Hepatocyte (in vitro differentiated cells): ENCODE measurements around the gene CDH15. TPM values are rescaled to one million over a fixed set of nuclear protein-coding genes. Genes with fewer than 3 reads are reported as not detected.

ENCODE experiments used
- DNase-seq: peaks from one replicate; pipeline ENCODE4 v3.0.0-alpha.2; 2016; ENCODE audit warnings: low spot score
- H2AFZ ChIP-seq: fragments of 200-600 bp; sonication (generic); 2 replicates; pipeline ENCODE4 v1.6.0; 2016; ENCODE audit warnings: antibody characterized with exemption, mild to moderate bottlenecking
- H3K27ac ChIP-seq: fragments of 200-600 bp; sonication (generic); 2 replicates; pipeline ENCODE4 v1.5.1; 2016; ENCODE audit warnings: mild to moderate bottlenecking
- H3K27me3 ChIP-seq: fragments of 200-600 bp; sonication (generic); 2 replicates; pipeline ENCODE4 v1.6.1; 2016
- H3K36me3 ChIP-seq: fragments of 200-600 bp; sonication (generic); replicated peaks from 2 replicates; pipeline ENCODE4 v1.5.1; 2016; ENCODE audit warnings: low read depth; ENCODE audit not compliant: insufficient read depth
- H3K4me1 ChIP-seq: fragments of 200-600 bp; sonication (generic); 2 replicates; pipeline ENCODE4 v1.5.1; 2016; ENCODE audit warnings: mild to moderate bottlenecking, moderate library complexity; ENCODE audit not compliant: insufficient read depth
- H3K4me2 ChIP-seq: fragments of 200-600 bp; sonication (generic); 2 replicates; pipeline ENCODE4 v1.6.0; 2016
- H3K4me3 ChIP-seq: fragments of 200-600 bp; sonication (generic); 2 replicates; pipeline ENCODE4 v1.5.1; 2016; ENCODE audit warnings: mild to moderate bottlenecking
- H3K79me2 ChIP-seq: fragments of 200-600 bp; sonication (generic); 2 replicates; pipeline ENCODE4 v1.6.0; 2017; ENCODE audit warnings: mild to moderate bottlenecking
- H3K9me2 ChIP-seq: fragments of 200-600 bp; sonication (generic); replicated peaks from 2 replicates; pipeline ENCODE4 v1.6.0; 2017; ENCODE audit warnings: mild to moderate bottlenecking; ENCODE audit not compliant: insufficient read depth
- H3K9me3 ChIP-seq: fragments of 200-600 bp; sonication (generic); 2 replicates; pipeline ENCODE4 v1.5.1; 2016; ENCODE audit warnings: low read depth, mild to moderate bottlenecking
- H4K20me1 ChIP-seq: fragments of 200-600 bp; sonication (generic); 2 replicates; pipeline ENCODE4 v1.6.0; 2016; ENCODE audit warnings: mild to moderate bottlenecking; ENCODE audit not compliant: insufficient read depth, poor library complexity, severe bottlenecking
- CTCF ChIP-seq: fragments of 200-600 bp; sonication (generic); IDR thresholded peaks from 2 replicates; pipeline ENCODE4 v1.5.1; 2016; ENCODE audit warnings: antibody characterized with exemption, mild to moderate bottlenecking; ENCODE audit not compliant: poor library complexity
- EZH2 ChIP-seq: fragments of 200-600 bp; sonication (generic); IDR thresholded peaks from 2 replicates; pipeline ENCODE4 v1.6.1; 2016; ENCODE audit warnings: antibody characterized with exemption, mild to moderate bottlenecking, borderline replicate concordance
- EZH2phosphoT487 ChIP-seq: fragments of 200-600 bp; sonication (generic); IDR thresholded peaks from one replicate; pipeline ENCODE4 v1.6.1; 2018; ENCODE audit warnings: antibody characterized with exemption, mild to moderate bottlenecking, low read depth, moderate library complexity; ENCODE audit not compliant: unreplicated experiment, severe bottlenecking
- WGBS: methylation state at CpG from one replicate; pipeline ENCODE4 v1.1.6; 2016; ENCODE audit warnings: low lambda C conversion rate; ENCODE audit errors: missing lambda C conversion rate; 5-methylcytosine and 5-hydroxymethylcytosine counted together
- polyA plus RNA-seq: library from polyadenylated mRNA; unstranded; fragments of >200 nt; fragmentation: Nextera tagmentation; extraction: Ambion mirVana; gene quantifications from 2 replicates; pipeline ENCODE4 v1.2.1, GENCODE V29; 2016
- total RNA-seq: library from RNA; depleted of rRNA; stranded (reverse); fragments of >200 nt; gene quantifications from 2 replicates; pipeline ENCODE4 v1.2.3, GENCODE V29; 2014

The CDH15 gene
- total and polyA plus RNA-seq, 2 experiments from 2014 or later: 0.13 to 0.47 TPM

DNA sequence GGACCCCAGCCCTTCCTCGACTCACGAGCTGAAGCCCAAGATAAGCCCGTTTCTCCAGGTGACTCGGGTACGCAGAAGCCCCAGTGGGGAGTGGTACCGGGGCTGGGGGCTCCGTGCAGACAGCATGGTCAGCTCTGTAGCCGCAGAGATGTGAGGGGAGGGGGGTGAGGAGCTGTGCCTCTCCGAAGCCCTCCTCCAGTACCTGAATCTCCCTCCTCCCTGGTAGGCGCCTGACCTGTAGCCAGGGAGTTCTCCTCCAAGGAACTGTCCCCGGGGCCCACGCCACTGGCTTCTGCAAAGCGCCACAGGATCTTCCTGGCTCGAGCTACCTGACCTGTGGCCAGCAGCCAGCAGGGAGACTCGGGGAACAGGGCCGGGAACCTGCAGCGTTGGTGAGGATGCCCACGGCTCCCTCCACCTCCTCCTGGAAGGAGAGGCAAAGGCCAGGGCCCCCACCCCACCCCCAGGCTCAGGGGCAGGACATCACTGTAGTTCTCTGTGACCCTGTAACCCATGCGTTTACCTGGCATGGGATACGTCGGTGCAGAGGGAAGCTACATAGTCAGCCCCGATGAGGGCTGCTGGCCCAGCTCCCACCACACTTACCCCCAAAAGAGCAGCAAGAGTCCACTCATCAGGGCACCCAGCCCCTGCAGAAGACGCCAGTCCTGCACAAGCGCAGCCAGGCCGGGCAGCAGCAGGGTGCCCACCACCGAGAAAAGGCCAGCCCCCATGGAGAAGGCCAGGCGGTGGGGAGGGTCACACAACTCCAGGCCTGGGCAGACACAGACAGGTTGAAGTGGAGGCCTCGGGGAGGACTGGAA lies 27.1 kb downstream of the CDH15 start:
- no peak overlapping the region for H3K4me3 ChIP-seq
- H4K20me1 ChIP-seq: no peaks in the 10 kb centered on the region
- no peaks in the 10 kb centered on the region for H3K79me2 ChIP-seq
- H2AFZ ChIP-seq: no peak overlapping the region
- no peak overlapping the region for H3K4me2 ChIP-seq
- WGBS: 89% methylated on average over 27 of the region's 28 CpGs
- TF ChIP-seq CTCF (no peak), EZH2 (no peak), EZH2phosphoT487 (no peak)
- H3K27me3 ChIP-seq: peaks cover 36% of the 10 kb centered on the region
- no peaks in the 10 kb centered on the region for H3K9me2 ChIP-seq
- no peak overlapping the region for H3K27ac ChIP-seq
- no peaks in the 10 kb centered on the region for H3K4me1 ChIP-seq
- no peaks in the 10 kb centered on the region for H3K36me3 ChIP-seq
- DNase-seq: peak; percentile 4
- no peaks in the 10 kb centered on the region for H3K9me3 ChIP-seq

- peak; percentile 5 for DNase-seq
These were observed 27.9 kb downstream of the CDH15 start for GRCh38 chr16:89199241-89200123.

DNA sequence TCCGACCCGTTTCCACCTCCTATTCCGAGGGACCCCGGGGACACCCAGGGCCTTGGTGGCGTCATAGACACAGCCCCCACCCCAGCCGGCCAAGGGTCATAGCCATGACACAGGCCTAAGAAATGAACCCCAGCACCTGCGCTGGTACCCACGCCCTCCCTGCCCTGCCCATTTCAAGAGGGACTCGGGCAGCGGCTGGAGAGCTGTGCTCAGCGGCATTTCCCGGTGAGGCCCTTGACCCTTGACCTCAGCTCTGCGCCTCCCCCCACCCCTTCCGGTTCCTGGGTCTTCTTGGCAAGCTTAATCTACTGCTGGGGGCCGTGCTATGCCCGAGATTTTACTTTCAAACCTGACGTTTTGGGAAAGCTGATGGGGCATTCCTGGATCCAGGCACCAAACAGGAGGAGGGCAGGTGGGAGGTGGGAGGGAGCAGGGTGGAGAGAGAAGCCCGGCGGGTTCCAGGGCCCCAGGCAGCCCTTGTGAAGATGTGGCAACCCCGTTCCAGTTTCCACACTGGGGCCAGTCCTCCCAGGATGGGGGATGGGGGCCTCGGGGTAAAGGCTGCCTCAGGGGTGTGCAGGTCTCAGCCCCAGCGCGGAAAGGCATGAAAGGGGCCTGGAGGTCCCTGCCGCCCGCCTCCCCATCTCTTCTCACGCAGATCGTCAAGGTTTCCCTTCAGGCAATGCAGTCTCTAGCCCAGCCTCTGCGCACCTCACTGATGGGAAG lies 28.7 kb downstream of the CDH15 start, which contains the start of gene SLC22A31:
TSS of gene SLC22A31 (minus strand) at position 414 of the 726 bp plus-strand sequence. CDS start at position 378, 36 bp downstream.
- 24% methylated on average over 25 of the region's 28 CpGs for WGBS
- Histone ChIP-seq H3K36me3 (no peaks in the 10 kb centered on the region), H4K20me1 (no peaks in the 10 kb centered on the region), H3K4me3 (no peak within 1 kb of the TSS), H3K9me3 (no peaks in the 10 kb centered on the region), H3K79me2 (no peaks in the 10 kb centered on the region), H3K27me3 (peaks cover 48% of the 10 kb centered on the region), H3K9me2 (no peaks in the 10 kb centered on the region), H3K4me1 (no peaks in the 10 kb centered on the region), H2AFZ (no peak within 1 kb of the TSS), H3K4me2 (peak within 1 kb of the TSS; percentile 85), H3K27ac (no peak within 1 kb of the TSS)
- DNase-seq: peak; percentile 25
- TF ChIP-seq EZH2: no peak
- TF ChIP-seq CTCF: no peak
- no peak for TF ChIP-seq EZH2phosphoT487

More at GRCh38 chr16:89199241-89200123, 27.9 kb downstream of the CDH15 start:
- no peaks in the 10 kb centered on the region for H3K9me2 ChIP-seq
- H3K79me2 ChIP-seq: no peaks in the 10 kb centered on the region
- H4K20me1 ChIP-seq: no peaks in the 10 kb centered on the region
- H3K36me3 ChIP-seq: no peaks in the 10 kb centered on the region
- peaks cover 44% of the 10 kb centered on the region for H3K27me3 ChIP-seq
- H3K4me3 ChIP-seq: no peak overlapping the region
- TF ChIP-seq EZH2phosphoT487 (no peak), EZH2 (no peak), CTCF (no peak)
- no peak overlapping the region for H3K4me2 ChIP-seq
- no peak overlapping the region for H3K27ac ChIP-seq
- no peaks in the 10 kb centered on the region for H3K4me1 ChIP-seq
- H2AFZ ChIP-seq: no peak overlapping the region
- 82% methylated on average over 18 of the region's 22 CpGs for whole genome bisulfite sequencing
- H3K9me3 ChIP-seq: no peaks in the 10 kb centered on the region
